GM21619 (cell line): ENCODE measurements around the gene BHMT2.

Experiments used
- ATAC-seq: cut with Tn5 transposase; IDR thresholded peaks from one replicate; pipeline ENCODE4 v1.9.1; 2021; ENCODE audit not compliant: unreplicated experiment

The BHMT2 gene

DNA sequence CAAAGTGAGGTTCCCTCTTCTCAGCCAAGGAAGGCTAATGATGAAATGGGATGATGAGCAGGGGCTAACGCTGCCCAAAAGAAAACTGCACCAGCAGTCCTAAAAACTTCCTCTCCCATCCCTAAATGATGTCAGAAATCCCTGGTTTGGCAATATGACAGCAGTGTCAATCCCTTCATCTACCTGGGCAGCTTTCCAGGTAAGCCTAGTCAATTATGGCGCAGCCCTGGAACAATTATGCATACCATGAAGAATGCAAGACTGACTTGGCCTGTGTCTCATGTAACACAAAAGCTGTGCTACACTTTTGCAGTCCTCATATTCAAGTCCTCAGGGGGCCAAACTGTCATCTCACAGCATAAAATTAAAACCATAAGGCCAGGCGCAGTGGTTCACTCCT lies 7.1 kb upstream of the BHMT2 start:
- ATAC-seq = no peak

DNA sequence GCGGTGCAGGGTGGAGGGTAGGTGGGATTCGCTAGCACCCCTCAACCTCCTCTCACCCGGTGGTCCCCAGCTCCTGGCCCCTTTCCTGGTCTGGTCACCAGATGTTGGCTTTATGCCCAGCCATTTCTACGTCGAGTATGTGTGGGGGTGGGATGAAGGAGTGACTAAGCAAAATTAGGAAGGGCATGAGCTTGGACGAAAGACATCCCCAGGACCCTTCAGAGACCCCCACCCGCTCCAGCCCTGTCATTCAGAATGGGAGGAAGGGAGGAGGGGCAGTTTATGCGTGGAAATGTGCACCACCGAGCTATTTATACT lies 742 bp downstream of the BHMT2 start:
- no peak for ATAC-seq

- no peak for ATAC-seq
Observed at GRCh38 chr5:79074641-79075040, 5.1 kb downstream of the BHMT2 start.

DNA sequence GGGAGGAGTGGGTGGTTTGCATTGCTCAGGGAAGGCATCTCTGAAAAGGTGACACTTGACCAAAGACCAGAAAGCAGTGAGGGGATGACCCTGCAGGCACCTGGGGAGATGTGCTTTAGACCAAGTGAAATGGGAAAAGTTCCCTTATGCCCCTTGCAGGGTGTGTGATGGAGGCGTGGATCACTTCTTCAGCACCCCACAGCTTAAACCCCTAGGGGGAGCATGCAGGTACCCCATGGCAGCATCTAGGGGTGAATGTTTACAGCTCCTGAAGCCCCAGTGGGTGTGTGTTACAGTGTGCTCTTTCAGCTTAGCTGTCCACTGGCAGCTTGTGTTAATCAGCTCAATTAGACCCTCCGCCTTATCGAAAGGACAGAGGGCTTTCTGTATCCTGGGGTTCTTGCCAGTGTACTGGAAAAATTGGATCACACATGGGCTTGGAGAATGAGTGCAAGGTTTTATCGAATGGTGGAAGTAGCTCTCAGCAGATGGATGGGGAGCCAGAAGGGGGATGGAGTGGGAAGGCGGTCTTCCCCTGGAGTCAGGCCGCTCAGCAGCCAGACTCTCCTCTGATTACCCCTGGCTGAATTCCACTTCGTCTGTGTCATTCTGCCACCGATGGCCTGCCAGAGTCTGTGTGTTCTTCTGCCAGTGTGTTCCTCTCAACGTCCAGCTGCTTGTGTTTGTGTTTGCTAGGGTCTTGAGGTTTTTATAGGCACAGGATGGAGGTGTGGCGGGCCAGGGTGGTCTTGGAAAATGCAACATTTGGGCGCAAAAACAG lies 6.3 kb downstream of the BHMT2 start:
- ATAC-seq = no peak

DNA sequence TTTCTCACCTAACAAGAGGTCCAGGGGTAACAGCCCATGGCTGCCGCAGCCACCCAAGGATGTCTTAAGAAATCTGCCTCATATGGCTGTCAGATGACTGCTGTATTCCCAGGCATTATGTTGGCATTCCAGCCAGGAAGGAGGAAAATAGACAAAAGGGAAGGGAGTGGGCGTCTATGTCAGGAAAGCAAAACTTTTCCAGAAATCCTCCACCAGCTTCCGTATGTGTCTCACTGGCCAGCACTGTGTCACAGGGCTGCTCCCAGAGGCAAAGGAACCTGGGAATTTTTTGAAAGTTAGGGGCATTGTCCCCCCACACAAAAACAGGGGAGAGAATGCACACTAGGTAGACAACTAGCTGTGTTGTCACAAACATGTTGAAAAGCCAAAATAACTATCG lies 7.3 kb downstream of the BHMT2 start:
- no peak for ATAC-seq

- ATAC-seq = no peak
Observed at GRCh38 chr5:79077680-79078365, 8.3 kb downstream of the BHMT2 start.

DNA sequence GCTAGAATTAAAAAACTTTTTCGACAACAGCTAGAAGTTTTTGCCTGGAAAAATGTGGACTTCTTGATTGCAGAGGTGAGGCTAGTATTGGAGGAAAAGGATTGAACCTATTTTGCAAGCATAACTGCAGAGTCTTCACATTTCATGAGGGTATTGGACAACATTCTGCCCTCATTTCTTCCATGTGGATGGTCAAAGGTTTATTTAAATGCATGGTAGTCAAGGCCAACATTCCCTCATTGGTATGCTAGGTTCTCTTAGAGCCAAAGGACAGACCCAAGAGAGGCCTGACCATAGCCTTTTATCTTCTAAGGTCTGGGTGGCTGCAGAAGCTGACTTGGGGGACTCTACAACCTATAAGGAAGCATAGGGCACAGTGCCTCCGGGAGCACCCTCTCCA lies 11.2 kb downstream of the BHMT2 start:
- ATAC-seq = no peak

DNA sequence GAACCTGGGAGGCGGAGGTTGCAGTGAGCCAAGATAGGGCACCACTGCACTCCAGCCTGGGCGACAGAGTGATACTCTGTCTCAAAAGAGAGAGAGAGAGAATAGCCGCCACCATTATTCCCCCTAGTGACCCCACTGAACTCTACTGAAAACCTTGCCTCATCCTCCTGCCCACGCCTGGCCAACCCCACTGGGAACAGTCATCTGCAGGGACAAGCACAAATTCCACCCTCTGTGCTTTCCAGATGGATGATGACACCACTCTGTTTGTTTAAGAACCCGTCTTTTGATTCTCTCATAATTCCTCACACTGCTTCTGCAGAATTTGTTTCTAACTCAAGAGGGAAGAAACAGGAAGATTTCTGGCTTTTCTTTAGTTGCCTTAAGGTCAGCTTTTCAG lies 12.2 kb downstream of the BHMT2 start:
- no peak for ATAC-seq

GRCh38 chr5:79086116-79086515 lies 16.5 kb downstream of the BHMT2 start:
- no peak for ATAC-seq

- ATAC-seq = no peak
Observed at GRCh38 chr5:79088507-79088906, 18.9 kb downstream of the BHMT2 start.

DNA sequence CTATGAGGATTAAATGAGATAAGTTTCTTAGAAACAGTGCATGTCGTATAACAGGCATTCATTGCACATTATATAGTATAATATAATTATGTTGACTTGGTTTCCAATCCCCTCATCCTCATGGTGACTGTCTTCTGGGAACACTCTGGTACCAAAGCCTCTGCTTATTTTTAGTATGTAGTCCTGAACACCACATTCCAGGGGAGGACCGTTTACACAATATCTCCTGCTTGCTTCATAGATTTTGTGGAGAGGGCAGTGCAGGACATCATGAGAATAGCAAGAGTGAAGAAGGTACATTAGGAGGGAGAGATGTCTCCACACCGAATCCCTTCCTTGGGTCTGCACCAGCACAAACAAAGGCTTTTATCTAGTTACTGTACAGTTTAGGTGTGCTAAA lies 21.5 kb downstream of the BHMT2 start:
- ATAC-seq = no peak

DNA sequence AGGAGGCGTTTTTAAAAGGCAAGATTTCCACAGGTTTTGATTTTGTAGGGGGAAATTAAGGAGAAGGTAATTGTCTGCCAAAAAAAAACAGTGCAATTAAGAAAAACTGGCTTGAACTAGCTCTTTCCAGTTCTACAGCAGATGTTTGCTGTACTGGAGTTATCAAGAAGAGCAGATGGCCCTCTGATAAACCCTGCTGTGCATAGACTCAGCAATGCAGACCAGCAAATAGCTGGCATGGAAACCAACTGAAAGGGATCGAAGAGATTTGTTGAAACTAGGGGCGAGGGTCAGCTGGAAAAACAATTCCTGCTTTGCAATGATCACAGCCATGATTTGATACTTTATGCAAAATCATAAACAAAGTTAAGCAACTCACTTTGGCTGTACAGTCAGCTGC lies 24.2 kb downstream of the BHMT2 start:
- no peak for ATAC-seq

DNA sequence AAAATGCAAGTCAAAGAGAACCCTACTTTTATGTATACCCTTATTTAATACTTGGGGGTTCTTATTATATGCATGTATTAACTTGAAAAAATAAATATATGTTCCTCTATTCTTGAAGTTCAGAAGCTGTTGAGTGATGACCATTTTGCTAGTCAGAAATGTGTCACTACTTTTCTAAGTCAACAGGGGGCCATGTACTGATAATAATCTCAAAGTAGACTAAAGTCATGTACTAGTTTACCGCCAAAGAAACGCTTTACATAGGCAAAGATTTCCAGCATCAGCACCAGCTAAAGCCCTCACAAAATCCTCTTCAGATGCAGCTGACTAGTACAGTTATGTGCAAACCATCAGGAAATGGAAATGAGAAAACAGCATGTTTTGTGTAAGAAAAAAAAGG lies 36.3 kb downstream of the BHMT2 start:
- ATAC-seq = no peak

- no peak for ATAC-seq
Observed at GRCh38 chr5:79107020-79107796, 37.6 kb downstream of the BHMT2 start.

GRCh38 chr5:79108086-79108485 lies 38.5 kb downstream of the BHMT2 start:
- no peak for ATAC-seq

DNA sequence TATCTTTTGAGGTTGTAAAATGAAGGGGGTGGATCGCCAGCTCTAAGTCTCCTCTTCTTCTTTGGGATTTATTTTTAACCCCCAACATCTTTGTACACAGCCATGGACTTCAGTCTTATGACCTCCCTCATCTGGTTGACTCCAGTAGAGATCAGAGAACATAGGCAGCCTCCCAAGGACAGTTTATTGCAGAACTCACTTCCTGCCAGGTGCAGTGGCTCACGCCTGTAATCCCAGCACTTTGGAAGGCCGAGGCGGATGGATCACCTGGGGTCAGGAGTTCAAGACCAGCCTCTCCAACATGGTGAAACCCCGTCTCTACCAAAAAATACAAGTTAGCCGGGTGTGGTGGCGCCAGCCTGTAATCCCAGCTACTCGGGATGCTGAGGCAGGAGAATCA lies 39.2 kb downstream of the BHMT2 start:
- no peak for ATAC-seq

GRCh38 chr5:79109527-79110492 lies 40.2 kb downstream of the BHMT2 start:
- ATAC-seq = no peak

DNA sequence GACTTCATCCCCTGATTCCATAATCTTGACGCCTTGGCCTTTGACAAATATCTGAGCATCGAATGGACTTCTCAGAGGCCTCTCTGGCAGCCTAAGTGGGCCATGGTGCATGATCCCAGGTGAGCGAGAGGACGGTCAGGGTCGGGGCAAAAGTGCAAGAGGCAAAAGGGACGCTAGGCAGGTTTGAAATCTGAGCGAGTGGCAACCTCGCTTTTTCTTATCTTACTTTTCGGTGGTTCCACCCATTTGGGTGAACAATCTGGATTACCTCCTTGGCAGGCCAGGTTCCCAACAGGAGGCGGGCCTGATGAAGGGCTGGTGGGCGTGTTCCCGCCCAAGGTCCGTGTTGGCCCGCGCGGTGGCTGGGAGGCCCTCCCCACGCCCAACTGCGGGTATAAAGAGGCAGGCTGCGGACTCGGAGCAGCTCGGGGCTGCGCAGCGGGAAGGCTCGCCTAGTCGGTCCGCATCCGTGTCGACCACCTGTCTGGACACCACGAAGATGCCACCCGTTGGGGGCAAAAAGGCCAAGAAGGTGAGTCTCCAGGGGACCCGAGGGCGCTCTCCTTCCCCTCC lies 41.9 kb downstream of the BHMT2 start, which contains the start of gene BHMT:
TSS of gene BHMT (plus strand) at position 423 of the 573 bp plus-strand sequence. CDS start at position 500, 77 bp downstream.
- ATAC-seq = no peak

DNA sequence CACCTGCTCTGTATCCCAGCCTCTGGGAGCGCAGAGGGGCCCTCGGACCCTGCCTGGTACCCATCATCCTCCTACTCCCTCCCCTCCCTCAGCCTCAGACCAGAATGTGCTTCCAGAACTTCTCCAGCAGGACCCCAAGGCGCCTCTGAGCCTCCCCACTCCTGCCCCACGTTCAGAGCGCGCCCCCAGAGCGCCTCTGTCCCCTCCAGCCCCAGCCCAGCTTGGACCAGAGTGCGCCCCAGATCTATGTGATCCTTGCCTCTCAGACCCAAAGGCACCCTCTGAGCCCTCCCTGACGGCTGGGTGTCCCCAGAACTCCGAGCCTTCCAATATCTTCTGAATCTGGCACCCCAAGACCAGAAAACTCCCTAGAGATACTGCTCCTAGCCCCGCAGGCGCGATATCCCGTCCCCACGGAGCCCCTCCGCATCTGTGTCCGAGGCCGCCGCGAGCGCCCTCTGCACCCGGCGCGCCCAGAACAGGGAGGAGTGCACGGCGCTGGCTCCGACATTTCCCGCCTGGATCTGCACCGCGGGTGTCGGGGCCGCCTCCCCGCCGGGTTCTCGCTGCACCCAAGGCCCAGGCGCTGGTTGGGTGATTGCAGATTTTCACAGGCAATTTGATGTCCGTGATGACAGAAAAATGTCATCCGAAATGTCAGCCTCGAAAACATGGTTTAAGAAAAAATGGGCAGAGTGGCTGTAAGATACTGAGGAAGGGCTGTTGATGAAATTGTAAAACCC lies 42.6 kb downstream of the BHMT2 start:
- no peak for ATAC-seq

DNA sequence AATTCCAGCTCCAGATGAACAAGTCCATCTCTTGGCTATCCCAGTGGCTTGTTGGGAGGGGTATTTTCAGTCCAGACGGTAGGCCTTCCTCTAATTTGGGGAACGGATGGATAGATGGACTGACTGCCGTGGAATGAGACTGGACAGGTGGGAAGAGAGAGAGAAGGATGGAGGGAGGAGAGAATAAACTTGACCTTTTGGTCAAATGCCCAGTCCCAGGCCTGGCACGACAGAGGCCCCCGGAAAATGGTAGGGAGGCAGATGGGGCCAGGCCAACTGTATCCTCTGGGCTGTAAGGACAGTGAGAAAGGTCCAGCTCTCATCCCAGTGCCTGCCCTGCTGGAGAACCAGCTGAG lies 43.1 kb downstream of the BHMT2 start:
- ATAC-seq = no peak
